HEK293T (cell line): ENCODE results near the gene TAF11L11.
"Not testable (repeated sequence)": the region's sequence is repeated elsewhere in the genome, so short reads cannot be mapped to it uniquely, and the experiment has no call there.

Experiments
- ARNT ChIP-seq: fragments of 450-650 bp; IDR thresholded peaks from 2 replicates; pipeline ENCODE4 v1.6.1; 2017; ENCODE audit warnings: mild to moderate bottlenecking
- BHLHE40 ChIP-seq: fragments of 450-650 bp; IDR thresholded peaks from 2 replicates; pipeline ENCODE4 v1.6.1; 2016; ENCODE audit warnings: mild to moderate bottlenecking, moderate library complexity, borderline replicate concordance
- CTBP1 ChIP-seq: fragments of 450-650 bp; IDR thresholded peaks from 2 replicates; pipeline ENCODE4 v1.6.1; 2016; ENCODE audit warnings: borderline replicate concordance
- ELF4 ChIP-seq: fragments of 450-650 bp; IDR thresholded peaks from 2 replicates; pipeline ENCODE4 v1.6.1; 2017; ENCODE audit warnings: antibody characterized with exemption
- FOXA1 ChIP-seq: fragments of 450-650 bp; IDR thresholded peaks from 2 replicates; pipeline ENCODE4 v1.6.1; 2016; ENCODE audit warnings: mild to moderate bottlenecking
- FOXM1 ChIP-seq: fragments of 450-650 bp; IDR thresholded peaks from 2 replicates; pipeline ENCODE4 v1.6.1; 2017; ENCODE audit warnings: mild to moderate bottlenecking, borderline replicate concordance
- HDGF ChIP-seq: fragments of 450-650 bp; IDR thresholded peaks from 2 replicates; pipeline ENCODE4 v1.6.1; 2017; ENCODE audit warnings: antibody characterized with exemption, borderline replicate concordance
- LEF1 ChIP-seq: fragments of 450-650 bp; IDR thresholded peaks from 2 replicates; pipeline ENCODE4 v1.6.1; 2017; ENCODE audit warnings: mild to moderate bottlenecking, borderline replicate concordance
- SP1 ChIP-seq: fragments of 450-650 bp; IDR thresholded peaks from 2 replicates; pipeline ENCODE4 v1.6.1; 2017
- SUZ12 ChIP-seq: fragments of 450-650 bp; IDR thresholded peaks from 2 replicates; pipeline ENCODE4 v1.6.1; 2016; ENCODE audit warnings: mild to moderate bottlenecking
- ZNF384 ChIP-seq: fragments of 450-650 bp; IDR thresholded peaks from 2 replicates; pipeline ENCODE4 v1.6.1; 2016

GRCh38 chr5:17655201-17655759, 51.3 kb downstream of the TAF11L11 start:
- TF ChIP-seq ELF4, SP1, LEF1, SUZ12, FOXA1, BHLHE40, ZNF384, HDGF, ARNT, FOXM1, CTBP1: not testable (repeated sequence)
